NOMO-1 treated with DMSO at 0.1 percent for 48 hours (cell line): ENCODE data around the gene TREML2.
A peak's percentile ranks its signal among the peaks of the same experiment; 100 is the strongest.
"Not testable (repeated sequence)": the region's sequence is repeated elsewhere in the genome, so short reads cannot be mapped to it uniquely, and the experiment has no call there.

ENCODE experiments used
- DNase-seq: peaks from one replicate; lab custom pipeline; 2025; ENCODE audit not compliant: unreplicated experiment; lab: John Stamatoyannopoulos, UW

TREML2 gene

GRCh38 chr6:41209547-41210320, 8.8 kb upstream of the TREML2 start:
- no peak for DNase-seq

DNA sequence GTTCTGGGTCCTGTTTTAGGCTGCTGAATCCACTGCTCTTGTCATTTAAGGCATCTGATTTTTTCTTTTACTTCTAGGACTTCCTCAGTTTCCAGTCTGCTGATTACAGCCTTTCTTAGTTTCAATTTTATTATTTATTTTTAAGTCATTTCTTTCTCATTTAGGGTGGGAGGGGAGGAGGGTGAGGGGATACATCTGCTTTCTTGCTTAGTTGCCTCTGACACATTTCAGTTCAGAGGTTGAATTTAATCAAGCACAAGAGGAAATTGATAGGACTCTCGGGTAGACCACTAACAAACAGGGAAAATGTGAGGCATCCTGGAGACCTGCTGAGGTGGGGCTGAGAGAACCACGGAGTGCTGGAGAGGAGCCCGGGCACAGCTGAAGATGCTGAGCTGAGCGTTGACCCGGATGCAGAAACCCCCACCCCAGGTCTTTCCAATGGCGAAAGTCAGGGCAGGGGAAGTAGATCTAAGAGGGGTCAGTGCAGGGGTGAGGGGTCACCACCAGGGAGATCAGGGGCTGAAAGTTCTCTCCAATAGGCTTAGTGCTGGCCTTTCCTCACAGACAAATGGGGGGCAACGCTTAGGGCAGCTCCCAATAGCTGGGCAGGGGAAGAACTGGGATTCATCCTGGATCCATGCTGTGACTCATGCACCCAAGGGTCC, 7.6 kb upstream of the TREML2 start:
- DNase-seq = no peak

DNA sequence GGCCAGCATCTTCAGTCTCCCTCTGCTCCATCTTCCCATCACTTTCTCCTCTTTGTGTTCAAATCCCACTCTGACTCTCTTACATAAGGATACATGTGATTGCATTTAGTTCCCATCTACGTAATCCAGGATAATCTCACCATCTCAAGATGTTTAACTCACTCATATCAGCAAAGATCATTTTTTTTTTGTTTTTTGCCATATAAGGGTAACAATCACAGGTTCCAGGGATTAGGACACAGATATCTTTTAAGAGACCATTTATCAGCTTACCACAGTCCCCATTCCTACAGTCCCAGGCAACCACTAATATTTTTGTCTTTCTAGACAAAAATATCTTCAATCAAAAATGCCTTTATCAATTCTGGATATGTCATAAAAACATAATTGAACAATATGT, 3.2 kb upstream of the TREML2 start:
- DNase-seq = no peak

DNA sequence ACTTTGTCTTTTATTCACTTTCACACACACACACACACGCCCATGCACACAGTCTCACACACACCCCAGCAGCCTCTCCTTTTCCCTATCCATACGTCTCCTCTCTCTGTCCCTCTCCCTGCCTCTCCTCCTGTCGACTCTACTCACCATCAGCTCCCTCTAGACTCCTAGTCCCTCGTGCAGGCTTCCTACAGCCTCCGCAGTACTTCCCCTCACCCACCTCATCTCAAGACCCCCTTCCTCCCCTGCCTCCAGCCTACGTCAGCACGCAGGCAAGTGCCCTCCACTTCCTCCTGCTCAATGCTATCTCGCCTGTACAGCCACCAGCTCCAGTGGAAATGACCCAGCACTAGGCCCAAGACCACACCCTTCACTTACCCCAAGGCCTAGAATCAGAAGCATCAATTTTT, 820 bp upstream of the TREML2 start:
- DNase-seq = no peak

DNA sequence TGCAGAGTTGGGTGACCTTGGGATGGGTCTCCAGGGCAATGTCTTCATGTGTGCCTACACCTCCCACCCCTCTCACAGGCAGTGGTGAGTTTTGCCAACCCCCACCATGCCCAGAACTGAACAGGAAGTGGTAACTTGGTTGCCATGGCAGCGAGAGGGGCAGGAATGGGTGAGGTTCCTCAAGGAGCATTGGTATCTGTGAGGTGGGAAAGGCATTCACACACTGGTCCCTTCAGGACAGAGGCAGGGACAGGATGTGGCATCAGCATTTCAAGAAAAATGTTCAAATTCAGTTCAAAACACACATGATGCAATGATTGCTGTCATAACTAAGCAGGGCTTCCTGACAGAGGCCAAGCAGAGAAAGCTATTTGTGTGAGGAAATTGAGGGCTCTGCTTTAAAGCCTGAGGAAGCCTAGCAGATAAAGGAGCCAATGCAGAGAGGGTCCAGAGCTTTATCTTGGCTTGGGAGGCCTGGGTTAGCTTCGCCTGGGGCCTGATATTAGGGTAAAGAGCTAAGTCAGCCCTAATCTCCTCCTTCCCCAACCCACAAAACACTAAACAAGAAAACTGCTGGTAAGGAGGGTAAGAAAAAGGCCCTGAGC, 551 bp downstream of the TREML2 start:
- DNase-seq = peak; percentile 86

DNA sequence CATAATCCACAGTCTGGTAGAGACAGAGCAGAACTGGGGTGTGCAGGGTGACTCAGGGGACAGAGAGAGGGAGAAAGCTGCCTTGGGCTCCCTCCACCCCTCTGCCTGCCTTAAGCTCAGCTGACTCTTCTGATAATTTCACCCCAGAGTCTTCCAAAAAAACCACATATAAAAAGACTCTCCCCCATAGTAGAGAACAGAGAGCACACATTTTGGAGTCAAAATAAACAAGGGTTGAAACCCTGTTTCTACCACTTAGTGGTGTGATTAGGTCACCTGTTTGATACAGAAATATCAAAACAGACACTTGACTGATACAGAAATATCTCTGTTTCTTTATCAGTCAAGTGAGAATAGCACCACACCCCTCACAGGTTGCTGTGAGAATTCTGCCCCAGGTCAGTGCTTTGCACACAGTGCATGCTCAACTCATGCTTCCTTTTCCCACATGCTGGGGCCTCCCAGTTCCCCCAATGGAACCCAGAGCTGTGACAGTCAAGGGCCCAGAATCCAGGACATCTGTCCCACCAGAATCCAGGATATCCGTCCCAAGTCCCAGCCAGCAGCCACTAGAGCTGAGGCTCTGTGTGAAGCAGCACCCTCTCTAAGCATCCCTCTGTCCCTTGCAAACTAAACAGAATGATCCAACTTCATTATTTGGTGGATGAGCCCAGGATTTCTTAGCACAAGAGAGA, 1.2 kb downstream of the TREML2 start:
- no peak for DNase-seq

DNA sequence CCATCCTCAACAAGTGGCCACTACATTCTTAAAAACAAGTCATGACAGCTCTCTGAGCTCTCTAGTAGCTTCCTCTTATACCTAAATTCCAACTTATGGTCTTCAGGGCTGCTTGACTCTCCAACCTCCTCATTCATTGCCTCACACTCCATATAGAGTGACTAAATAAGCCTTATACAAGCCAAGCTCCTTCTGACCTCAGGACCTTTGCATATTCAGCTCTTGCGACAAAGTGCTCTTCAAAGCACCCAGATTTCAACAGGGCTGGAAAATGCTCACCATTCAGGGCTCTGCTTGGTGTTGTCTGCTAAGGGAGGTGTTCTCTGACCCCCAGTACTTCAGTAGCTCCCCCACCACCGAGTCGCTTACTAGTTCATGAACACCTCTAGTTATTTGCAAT, 3.7 kb downstream of the TREML2 start:
- DNase-seq = no peak

- DNase-seq = no peak
These were observed 6.6 kb downstream of the TREML2 start for GRCh38 chr6:41194386-41194785.

DNA sequence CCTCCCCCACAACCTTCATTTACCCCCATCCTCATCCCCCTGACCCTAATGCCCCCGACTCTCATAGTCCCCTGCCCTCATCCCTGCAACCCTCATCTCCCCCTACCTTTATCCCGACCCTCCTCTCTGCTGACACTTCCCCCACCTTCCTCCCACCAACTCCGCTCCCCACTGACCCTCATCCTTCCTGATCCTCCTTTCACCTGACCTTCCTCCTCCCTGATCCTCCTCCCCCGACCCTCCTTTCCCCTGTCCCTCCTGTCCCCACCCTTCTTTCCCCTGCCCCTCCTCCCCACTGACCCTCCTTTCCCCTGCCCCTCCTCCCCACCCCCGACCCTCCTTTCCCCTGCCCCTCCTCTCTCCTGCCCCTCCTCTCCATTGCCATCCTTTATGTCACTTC, 7.1 kb downstream of the TREML2 start:
- DNase-seq = no peak

DNA sequence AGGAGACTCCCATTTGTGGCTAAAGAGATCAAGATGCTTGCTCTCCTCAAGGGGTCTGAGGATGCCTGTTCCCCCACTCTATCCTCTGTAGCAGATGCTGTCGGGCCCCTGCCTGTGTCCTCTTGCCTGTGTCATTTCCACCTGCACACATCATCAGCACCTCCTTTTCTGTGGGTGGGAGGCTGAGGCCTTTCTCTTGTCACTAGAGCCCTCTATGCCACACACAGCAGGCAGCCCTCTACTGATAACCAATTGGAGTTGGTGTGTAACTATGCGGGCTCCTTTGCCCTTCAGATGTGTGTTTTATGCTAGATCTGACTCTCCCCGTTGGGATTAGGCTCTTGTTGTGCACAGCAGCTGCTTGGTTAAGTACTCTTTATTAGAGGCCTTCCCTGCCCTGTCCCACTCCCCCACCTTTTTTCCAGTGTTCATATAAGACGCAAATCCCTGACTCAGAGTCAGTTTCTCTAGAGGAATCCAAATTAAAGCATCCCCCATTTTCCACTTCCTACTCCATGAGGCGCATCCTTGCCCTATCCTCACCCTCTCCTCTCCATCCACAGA, 7.7 kb downstream of the TREML2 start:
- DNase-seq = no peak

DNA sequence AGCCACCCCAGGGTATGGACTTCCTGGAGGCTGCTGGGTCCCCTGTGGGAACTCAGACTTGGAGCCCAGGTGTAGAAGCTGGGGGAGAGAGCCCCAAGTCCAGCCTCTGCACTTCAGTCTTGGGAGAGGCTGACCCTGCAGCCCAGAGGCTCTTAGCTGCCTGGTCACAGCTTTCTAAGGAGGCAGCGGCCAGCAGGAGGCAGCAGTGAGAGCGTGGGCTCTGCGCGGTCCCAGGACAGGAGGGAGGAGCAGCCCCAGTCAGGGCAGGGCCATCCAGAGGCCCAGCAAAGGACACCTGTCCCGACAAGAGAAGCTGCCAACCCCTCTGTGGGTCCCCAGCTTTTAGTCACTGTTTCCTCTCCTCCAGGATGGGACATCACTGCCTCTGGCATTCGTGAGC, 9.4 kb downstream of the TREML2 start:
- DNase-seq = no peak

GRCh38 chr6:41190791-41191190, 10.2 kb downstream of the TREML2 start:
- DNase-seq = no peak

DNA sequence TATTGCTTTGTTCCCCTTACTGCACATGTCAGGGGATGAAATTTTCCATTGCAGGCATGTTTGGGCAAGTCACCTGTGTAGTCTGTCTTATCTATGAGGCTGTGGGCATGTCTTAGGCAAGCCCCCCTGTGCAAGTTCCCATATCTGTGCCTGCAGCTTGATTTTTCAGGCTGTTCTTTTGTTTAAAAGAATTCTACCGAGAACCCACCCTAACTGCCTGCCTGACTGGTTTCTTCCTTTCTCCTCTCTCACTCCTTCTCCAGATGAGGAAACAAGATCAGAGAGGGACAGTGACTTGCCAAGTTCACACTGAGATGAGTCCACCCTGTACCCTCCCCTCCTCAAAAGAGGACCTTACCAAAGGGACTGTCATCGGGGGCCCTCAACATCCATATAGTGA, 11.0 kb downstream of the TREML2 start:
- DNase-seq = no peak

GRCh38 chr6:41189046-41189445, 11.9 kb downstream of the TREML2 start:
- DNase-seq = not testable (repeated sequence)

- no peak for DNase-seq
These were observed 12.7 kb downstream of the TREML2 start for GRCh38 chr6:41187924-41188886.

DNA sequence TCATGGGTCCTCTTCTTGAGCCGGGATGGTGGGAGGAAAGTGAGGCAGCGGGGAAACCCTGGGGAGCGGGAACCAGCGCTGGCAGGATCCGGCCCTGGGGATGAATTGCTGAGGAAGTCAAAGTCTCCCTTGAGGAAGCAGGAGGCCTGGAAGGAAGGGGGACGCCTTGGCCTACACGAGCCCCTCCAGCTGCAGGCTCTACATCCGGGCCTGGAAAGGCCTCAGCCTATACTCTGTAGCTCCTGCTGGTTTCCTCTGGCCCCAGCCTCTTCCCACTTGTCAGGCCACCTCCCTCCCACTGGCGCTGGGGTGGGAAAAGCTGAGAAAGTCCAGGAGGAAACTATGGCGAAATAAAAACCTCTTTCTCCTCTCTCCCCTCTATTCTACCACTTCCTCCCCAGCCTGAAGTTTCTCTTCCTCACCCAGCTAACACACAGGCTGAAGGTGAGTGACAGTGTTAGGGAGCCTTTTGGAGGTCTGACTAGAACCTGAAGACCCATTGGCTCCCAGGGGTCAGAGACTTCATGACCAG, 14.9 kb downstream of the TREML2 start:
- peak; percentile 46 for DNase-seq

DNA sequence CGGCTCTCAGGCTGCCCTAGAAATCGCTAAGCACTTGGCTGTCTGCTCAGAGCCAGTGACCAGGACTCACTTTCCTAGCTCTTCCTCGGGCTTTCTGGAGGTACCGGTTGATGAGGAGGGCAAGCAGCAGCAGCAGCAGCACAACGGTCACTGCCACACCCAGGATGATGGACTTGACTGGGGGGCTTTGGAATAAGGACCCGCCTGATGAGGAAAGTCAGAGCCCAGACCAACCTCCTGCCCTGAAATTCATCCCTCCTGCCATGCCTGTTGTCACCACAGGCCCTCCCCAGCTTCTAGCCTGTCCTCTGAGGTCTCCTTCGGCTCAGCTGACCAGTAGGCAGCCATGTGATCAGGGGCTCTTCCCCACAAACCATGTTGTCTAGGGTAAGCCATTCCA, 16.2 kb downstream of the TREML2 start:
- DNase-seq = no peak

DNA sequence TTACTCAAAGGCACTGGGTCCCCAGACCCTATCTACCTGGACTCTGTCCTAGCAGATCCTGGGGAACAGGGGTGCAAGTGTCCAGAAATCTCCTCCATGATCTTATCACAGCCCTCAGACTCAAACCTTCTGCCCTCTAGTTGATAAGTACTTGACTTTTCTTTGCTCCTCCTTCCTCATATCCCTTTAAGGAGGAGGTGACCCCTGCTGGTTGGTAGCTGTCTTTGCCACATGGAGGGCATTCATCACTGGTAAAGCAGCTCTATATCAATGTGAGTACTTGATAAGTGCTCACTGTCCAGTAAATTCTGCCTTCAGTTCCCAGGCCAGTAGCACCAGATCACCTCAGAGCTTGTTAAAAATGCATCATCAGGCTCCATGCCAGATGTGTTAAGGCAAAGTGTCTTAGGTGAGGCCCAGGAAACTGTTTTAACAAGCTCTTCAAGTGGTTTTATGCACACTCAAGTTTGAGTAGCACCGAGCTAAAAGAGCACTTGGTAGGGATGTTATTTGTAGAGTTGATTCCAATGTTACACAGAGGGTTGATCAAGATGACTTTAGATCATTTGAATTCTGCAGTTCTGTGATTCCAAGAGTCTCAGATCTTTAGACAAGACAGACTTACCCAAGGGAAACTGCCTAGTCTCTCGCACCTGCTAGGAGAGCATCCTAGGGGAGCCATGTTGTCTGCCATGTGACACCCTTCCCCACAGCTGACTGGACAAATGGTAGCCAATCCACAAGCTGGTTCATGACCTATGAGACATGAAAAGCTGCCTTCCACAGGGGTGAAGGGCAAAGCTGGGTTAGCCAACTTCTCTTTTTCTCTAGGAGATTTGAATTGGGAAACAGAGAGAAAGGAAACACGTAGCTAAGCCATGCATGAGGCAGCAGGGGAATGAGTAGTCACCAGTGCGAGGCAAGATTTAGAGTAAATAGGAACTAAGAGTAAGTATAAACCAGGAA, 18.6 kb downstream of the TREML2 start:
- peak; percentile 98 for DNase-seq

- no peak for DNase-seq
These were observed 19.4 kb downstream of the TREML2 start for GRCh38 chr6:41181566-41181965.
